ENCODE measurements around the gene EGLN3. TPM values are rescaled to one million over a fixed set of nuclear protein-coding genes. Genes with fewer than 3 reads are reported as not detected.

EGLN3 gene
- total RNA-seq, 1 experiment from 2014 or later = 20.0 TPM

DNA sequence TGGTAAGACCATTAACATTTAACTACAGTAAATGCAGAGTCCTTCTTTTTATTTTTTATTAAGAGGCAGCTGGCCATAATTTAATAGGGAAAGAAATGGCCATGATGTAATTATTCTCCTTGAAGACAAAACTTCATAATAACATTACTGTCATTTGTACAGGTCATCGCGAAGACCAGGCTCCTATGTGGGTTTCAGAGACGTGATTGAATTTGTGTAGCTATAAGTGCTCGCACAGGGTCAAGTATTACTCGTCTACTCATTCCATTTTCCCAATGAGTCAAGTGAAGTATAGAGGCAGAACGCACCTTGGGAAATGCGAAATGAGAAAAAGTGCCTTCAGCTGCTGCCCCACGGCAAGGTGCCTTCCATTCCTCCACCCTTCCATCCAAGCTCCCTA, 40.4 kb downstream of the EGLN3 start:
- no peak for TF ChIP-seq GTF2I (CRISPR knock-in tag; conservative IDR thresholded peaks at IDR 0.05)
- TF ChIP-seq, protein P1, sequence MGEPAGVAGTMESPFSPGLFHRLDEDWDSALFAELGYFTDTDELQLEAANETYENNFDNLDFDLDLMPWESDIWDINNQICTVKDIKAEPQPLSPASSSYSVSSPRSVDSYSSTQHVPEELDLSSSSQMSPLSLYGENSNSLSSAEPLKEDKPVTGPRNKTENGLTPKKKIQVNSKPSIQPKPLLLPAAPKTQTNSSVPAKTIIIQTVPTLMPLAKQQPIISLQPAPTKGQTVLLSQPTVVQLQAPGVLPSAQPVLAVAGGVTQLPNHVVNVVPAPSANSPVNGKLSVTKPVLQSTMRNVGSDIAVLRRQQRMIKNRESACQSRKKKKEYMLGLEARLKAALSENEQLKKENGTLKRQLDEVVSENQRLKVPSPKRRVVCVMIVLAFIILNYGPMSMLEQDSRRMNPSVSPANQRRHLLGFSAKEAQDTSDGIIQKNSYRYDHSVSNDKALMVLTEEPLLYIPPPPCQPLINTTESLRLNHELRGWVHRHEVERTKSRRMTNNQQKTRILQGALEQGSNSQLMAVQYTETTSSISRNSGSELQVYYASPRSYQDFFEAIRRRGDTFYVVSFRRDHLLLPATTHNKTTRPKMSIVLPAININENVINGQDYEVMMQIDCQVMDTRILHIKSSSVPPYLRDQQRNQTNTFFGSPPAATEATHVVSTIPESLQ (CRISPR knock-in tag; IDR thresholded peaks at IDR 0.05) = no peak
- no peak for TF ChIP-seq JUN (CRISPR knock-in tag; IDR thresholded peaks at IDR 0.05)
- TF ChIP-seq TCF7 (CRISPR knock-in tag; IDR thresholded peaks at IDR 0.05; ENCODE audit: low read depth) = no peak
- TF ChIP-seq ELF4 (CRISPR knock-in tag; IDR thresholded peaks at IDR 0.05; ENCODE audit: low read depth) = no peak
- no peak for TF ChIP-seq ZNF263 (CRISPR knock-in tag; IDR thresholded peaks at IDR 0.05; ENCODE audit: low read depth)
- TF ChIP-seq NFE2L1 (CRISPR knock-in tag; IDR thresholded peaks at IDR 0.05) = no peak
- no peak for TF ChIP-seq NR1H2 (CRISPR knock-in tag; IDR thresholded peaks at IDR 0.05)
- TF ChIP-seq ZNF396 (CRISPR knock-in tag; IDR thresholded peaks at IDR 0.05; ENCODE audit: borderline replicate concordance) = no peak
- no peak for TF ChIP-seq ZNF138 (CRISPR knock-in tag; conservative IDR thresholded peaks at IDR 0.05)
- TF ChIP-seq, protein P2, sequence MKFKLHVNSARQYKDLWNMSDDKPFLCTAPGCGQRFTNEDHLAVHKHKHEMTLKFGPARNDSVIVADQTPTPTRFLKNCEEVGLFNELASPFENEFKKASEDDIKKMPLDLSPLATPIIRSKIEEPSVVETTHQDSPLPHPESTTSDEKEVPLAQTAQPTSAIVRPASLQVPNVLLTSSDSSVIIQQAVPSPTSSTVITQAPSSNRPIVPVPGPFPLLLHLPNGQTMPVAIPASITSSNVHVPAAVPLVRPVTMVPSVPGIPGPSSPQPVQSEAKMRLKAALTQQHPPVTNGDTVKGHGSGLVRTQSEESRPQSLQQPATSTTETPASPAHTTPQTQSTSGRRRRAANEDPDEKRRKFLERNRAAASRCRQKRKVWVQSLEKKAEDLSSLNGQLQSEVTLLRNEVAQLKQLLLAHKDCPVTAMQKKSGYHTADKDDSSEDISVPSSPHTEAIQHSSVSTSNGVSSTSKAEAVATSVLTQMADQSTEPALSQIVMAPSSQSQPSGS (CRISPR knock-in tag; IDR thresholded peaks at IDR 0.05; ENCODE audit: borderline replicate concordance, low read depth) = no peak
- TF ChIP-seq ZBTB21 (CRISPR knock-in tag; IDR thresholded peaks at IDR 0.05; ENCODE audit: borderline replicate concordance) = no peak
- DNase-seq (ENCODE audit: low spot score) (no peak), ATAC-seq (no peak)
- ChIA-PET POLR2A (no interaction called here), CTCF (interaction anchor here (0.9 to 3.3 kb wide), 4 partner anchors 12 to 117 kb away, joined by 3 to 31 read pairs (median 4); no protein-coding TSS in a partner anchor)
- H3K4me3 Mint-ChIP-seq = no peak overlapping the region
- H3K27ac Mint-ChIP-seq = no peak overlapping the region
- peaks cover 7% of the 10 kb centered on the region for H3K9me3 Mint-ChIP-seq
- H3K27me3 Mint-ChIP-seq (ENCODE audit: low read depth) = no peaks in the 10 kb centered on the region
- H3K36me3 Mint-ChIP-seq = no peaks in the 10 kb centered on the region
- H3K4me1 Mint-ChIP-seq = peaks cover 7% of the 10 kb centered on the region

DNA sequence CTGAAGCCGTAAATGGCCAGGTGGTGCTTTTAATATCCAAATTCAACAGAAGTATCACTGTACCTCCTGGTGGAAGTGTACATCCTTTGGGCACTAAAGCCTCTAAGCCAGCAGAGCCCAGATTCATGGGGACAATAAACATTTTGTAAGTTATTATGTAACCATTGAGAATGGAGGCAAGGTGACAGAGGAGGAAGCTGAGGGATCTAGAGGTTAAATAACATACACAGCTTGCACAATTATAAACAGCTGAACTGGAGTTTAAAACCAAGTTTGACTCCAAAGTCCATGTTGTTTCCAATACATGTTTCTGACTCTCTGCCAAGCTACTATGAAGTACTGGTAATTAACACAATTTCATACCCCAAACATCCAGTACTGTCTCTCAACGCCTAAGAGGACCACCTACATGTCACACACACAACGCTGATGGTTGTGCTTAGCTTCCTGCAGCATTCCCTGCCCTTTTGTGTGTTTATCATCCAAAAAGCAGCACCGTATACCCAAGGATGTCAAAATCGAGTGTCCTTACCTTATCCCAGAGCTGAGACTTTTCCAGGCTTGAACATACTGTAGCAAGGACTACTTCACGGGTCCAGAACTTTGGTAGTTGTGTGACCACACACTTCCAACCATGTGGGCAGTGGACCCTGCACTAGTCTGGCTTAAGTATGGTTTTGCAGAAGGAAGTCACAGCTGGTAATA, 41.3 kb downstream of the EGLN3 start:
- ATAC-seq (no peak), DNase-seq (ENCODE audit: low spot score) (no peak)
- H3K4me3 Mint-ChIP-seq = no peak overlapping the region
- ChIA-PET CTCF (interaction anchor here (0.6 to 3.3 kb wide), 12 partner anchors 11 to 189 kb away, joined by 3 to 31 read pairs (median 4); no protein-coding TSS in a partner anchor), POLR2A (no interaction called here)
- H3K9me3 Mint-ChIP-seq = peaks cover 7% of the 10 kb centered on the region
- H3K4me1 Mint-ChIP-seq = peaks cover 7% of the 10 kb centered on the region
- H3K27ac Mint-ChIP-seq = no peak overlapping the region
- no peaks in the 10 kb centered on the region for H3K27me3 Mint-ChIP-seq (ENCODE audit: low read depth)
- TF ChIP-seq, protein P3, sequence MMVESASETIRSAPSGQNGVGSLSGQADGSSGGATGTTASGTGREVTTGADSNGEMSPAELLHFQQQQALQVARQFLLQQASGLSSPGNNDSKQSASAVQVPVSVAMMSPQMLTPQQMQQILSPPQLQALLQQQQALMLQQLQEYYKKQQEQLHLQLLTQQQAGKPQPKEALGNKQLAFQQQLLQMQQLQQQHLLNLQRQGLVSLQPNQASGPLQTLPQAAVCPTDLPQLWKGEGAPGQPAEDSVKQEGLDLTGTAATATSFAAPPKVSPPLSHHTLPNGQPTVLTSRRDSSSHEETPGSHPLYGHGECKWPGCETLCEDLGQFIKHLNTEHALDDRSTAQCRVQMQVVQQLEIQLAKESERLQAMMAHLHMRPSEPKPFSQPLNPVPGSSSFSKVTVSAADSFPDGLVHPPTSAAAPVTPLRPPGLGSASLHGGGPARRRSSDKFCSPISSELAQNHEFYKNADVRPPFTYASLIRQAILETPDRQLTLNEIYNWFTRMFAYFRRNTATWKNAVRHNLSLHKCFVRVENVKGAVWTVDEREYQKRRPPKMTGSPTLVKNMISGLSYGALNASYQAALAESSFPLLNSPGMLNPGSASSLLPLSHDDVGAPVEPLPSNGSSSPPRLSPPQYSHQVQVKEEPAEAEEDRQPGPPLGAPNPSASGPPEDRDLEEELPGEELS (CRISPR knock-in tag; IDR thresholded peaks at IDR 0.05) = no peak
- TF ChIP-seq GABPB1 (CRISPR knock-in tag; IDR thresholded peaks at IDR 0.05) (no peak; the same call in 1 of the 2 replicates), NFYB (CRISPR knock-in tag; conservative IDR thresholded peaks at IDR 0.05; ENCODE audit: low read depth) (no peak), OVOL2 (CRISPR knock-in tag; IDR thresholded peaks at IDR 0.05; ENCODE audit: borderline replicate concordance) (no peak), FOXJ3 (CRISPR knock-in tag; IDR thresholded peaks at IDR 0.05; ENCODE audit: borderline replicate concordance) (no peak), ZNF232 (CRISPR knock-in tag; IDR thresholded peaks at IDR 0.05) (no peak), ESRRA (CRISPR knock-in tag; IDR thresholded peaks at IDR 0.05; ENCODE audit: borderline replicate concordance) (no peak), MYBL2 (CRISPR knock-in tag; IDR thresholded peaks at IDR 0.05) (no peak), EMX1 (CRISPR knock-in tag; IDR thresholded peaks at IDR 0.05) (no peak), NR3C1 (CRISPR knock-in tag; conservative IDR thresholded peaks at IDR 0.05; ENCODE audit: low read depth) (no peak)
- TF ChIP-seq, protein P4, sequence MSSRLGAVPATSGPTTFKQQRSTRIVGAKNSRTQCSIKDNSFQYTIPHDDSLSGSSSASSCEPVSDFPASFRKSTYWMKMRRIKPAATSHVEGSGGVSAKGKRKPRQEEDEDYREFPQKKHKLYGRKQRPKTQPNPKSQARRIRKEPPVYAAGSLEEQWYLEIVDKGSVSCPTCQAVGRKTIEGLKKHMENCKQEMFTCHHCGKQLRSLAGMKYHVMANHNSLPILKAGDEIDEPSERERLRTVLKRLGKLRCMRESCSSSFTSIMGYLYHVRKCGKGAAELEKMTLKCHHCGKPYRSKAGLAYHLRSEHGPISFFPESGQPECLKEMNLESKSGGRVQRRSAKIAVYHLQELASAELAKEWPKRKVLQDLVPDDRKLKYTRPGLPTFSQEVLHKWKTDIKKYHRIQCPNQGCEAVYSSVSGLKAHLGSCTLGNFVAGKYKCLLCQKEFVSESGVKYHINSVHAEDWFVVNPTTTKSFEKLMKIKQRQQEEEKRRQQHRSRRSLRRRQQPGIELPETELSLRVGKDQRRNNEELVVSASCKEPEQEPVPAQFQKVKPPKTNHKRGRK (CRISPR knock-in tag; IDR thresholded peaks at IDR 0.05; ENCODE audit: borderline replicate concordance) = no peak
- TF ChIP-seq, protein P5, sequence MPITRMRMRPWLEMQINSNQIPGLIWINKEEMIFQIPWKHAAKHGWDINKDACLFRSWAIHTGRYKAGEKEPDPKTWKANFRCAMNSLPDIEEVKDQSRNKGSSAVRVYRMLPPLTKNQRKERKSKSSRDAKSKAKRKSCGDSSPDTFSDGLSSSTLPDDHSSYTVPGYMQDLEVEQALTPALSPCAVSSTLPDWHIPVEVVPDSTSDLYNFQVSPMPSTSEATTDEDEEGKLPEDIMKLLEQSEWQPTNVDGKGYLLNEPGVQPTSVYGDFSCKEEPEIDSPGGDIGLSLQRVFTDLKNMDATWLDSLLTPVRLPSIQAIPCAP (CRISPR knock-in tag; IDR thresholded peaks at IDR 0.05) = no peak
- TF ChIP-seq, protein P6, sequence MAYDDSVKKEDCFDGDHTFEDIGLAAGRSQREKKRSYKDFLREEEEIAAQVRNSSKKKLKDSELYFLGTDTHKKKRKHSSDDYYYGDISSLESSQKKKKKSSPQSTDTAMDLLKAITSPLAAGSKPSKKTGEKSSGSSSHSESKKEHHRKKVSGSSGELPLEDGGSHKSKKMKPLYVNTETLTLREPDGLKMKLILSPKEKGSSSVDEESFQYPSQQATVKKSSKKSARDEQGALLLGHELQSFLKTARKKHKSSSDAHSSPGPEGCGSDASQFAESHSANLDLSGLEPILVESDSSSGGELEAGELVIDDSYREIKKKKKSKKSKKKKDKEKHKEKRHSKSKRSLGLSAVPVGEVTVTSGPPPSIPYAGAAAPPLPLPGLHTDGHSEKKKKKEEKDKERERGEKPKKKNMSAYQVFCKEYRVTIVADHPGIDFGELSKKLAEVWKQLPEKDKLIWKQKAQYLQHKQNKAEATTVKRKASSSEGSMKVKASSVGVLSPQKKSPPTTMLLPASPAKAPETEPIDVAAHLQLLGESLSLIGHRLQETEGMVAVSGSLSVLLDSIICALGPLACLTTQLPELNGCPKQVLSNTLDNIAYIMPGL (CRISPR knock-in tag; IDR thresholded peaks at IDR 0.05) = no peak
- TF ChIP-seq, protein P7, sequence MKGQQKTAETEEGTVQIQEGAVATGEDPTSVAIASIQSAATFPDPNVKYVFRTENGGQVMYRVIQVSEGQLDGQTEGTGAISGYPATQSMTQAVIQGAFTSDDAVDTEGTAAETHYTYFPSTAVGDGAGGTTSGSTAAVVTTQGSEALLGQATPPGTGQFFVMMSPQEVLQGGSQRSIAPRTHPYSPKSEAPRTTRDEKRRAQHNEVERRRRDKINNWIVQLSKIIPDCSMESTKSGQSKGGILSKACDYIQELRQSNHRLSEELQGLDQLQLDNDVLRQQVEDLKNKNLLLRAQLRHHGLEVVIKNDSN (CRISPR knock-in tag; IDR thresholded peaks at IDR 0.05) = no peak
- H3K36me3 Mint-ChIP-seq = no peaks in the 10 kb centered on the region
